Common myeloid progenitor, CD34-positive (primary cell): ENCODE data around the gene MAP2K3.

ENCODE experiments used
- CTCF ChIA-PET: fragments of 350-600 bp; sonication (Branson Sonifier 250); formaldehyde crosslinking; loops from one replicate; lab custom pipeline; 2021; ENCODE audit warnings: antibody characterized with exemption; lab: Charles Lee
- POLR2A ChIA-PET: fragments of 350-600 bp; sonication (Branson Sonifier 250); formaldehyde crosslinking; loops from one replicate; lab custom pipeline; 2021; ENCODE audit warnings: antibody characterized with exemption; lab: Charles Lee
- DNase-seq, 3 donors: peaks; one replicate each; pipeline versions ENCODE4 v3.0.0 to v3.0.0-alpha.2; 2013
- H3K27ac ChIP-seq, 2 experiments: 1 replicate in 1 of 2; 2 replicates in 1 of 2; pipeline ENCODE4 v1.7.0; 2013; ENCODE audit warnings: inconsistent platforms in 2 of 2, low read length in 2 of 2, mild to moderate bottlenecking in 2 of 2, low read depth in 1 of 2, moderate library complexity in 1 of 2; ENCODE audit not compliant: severe bottlenecking in 2 of 2, insufficient read depth in 1 of 2, poor library complexity in 1 of 2
- H3K27me3 ChIP-seq, 5 experiments: replicated peaks in 2 of 5; 1 replicate in 3 of 5; 2 replicates in 2 of 5; pipeline versions ENCODE4 v1.6.1 to v1.7.0; 2013; ENCODE audit warnings: low read length in 4 of 5, mild to moderate bottlenecking in 2 of 5, moderate library complexity in 2 of 5, inconsistent platforms in 1 of 5; ENCODE audit not compliant: insufficient read depth in 5 of 5, control insufficient read depth in 4 of 5
- H3K36me3 ChIP-seq, 4 experiments: 1 replicate in 2 of 4; 2 replicates in 2 of 4; pipeline versions ENCODE4 v1.6.1 to v1.7.0; 2013; ENCODE audit warnings: low read length in 3 of 4, control low read depth in 1 of 4, mild to moderate bottlenecking in 1 of 4; ENCODE audit not compliant: control insufficient read depth in 4 of 4, insufficient read depth in 4 of 4
- H3K4me1 ChIP-seq, 4 experiments: 1 replicate in 3 of 4; 2 replicates in 1 of 4; pipeline versions ENCODE4 v1.6.1 to v1.7.1; 2013; ENCODE audit warnings: low read length in 3 of 4, mild to moderate bottlenecking in 3 of 4, control low read depth in 1 of 4, inconsistent platforms in 1 of 4, moderate library complexity in 1 of 4; ENCODE audit not compliant: control insufficient read depth in 4 of 4, insufficient read depth in 4 of 4; ENCODE audit errors: control extremely low read depth in 1 of 4
- H3K4me3 ChIP-seq, 7 experiments: 1 replicate in 4 of 7; 2 replicates in 3 of 7; pipeline versions ENCODE4 v1.5.1 to v1.7.0; 2013; ENCODE audit warnings: mild to moderate bottlenecking in 7 of 7, low read length in 6 of 7, moderate library complexity in 6 of 7, inconsistent platforms in 2 of 7, low read depth in 2 of 7, control low read depth in 1 of 7; ENCODE audit not compliant: insufficient read depth in 4 of 7, control insufficient read depth in 1 of 7; ENCODE audit errors: extremely low read depth in 1 of 7
- H3K9me3 ChIP-seq, 5 experiments: 1 replicate in 4 of 5; 2 replicates in 1 of 5; pipeline versions ENCODE4 v1.6.1 to v1.7.1; 2013; ENCODE audit warnings: low read length in 4 of 5, mild to moderate bottlenecking in 2 of 5, inconsistent platforms in 1 of 5, low read depth in 1 of 5, moderate library complexity in 1 of 5; ENCODE audit not compliant: control insufficient read depth in 4 of 5, insufficient read depth in 2 of 5; ENCODE audit errors: control extremely low read depth in 1 of 5
- WGBS: methylation state at CpG from one replicate; pipeline ENCODE4 v1.1.5; 2013; ENCODE audit not compliant: insufficient coverage; 5-methylcytosine and 5-hydroxymethylcytosine counted together

The MAP2K3 gene

GRCh38 chr17:21293831-21294210 lies 9.3 kb downstream of the MAP2K3 start:
- ChIA-PET POLR2A (no interaction called here), CTCF (no interaction called here)
- H3K27me3 ChIP-seq: no peaks in the 10 kb centered on the region
- no peak for DNase-seq
- WGBS: 55% methylated on average over 10 of the region's 10 CpGs
- H3K4me3 ChIP-seq: no peak overlapping the region
- peaks cover 0 to 2% (median 0%) of the 10 kb centered on the region in 5 experiments for H3K9me3 ChIP-seq
- peaks cover 0 to 43% (median 32%) of the 10 kb centered on the region in 4 experiments for H3K4me1 ChIP-seq
- peaks cover 2 to 28% (median 16%) of the 10 kb centered on the region in 4 experiments for H3K36me3 ChIP-seq
- H3K27ac ChIP-seq: no peak overlapping the region

GRCh38 chr17:21294321-21295035 lies 10.0 kb downstream of the MAP2K3 start:
- 68% methylated on average over 12 of the region's 12 CpGs for WGBS
- H3K4me3 ChIP-seq: no peak overlapping the region
- peaks cover 2 to 35% (median 19%) of the 10 kb centered on the region in 4 experiments for H3K36me3 ChIP-seq
- CTCF ChIA-PET: interaction anchor here (2.5 kb wide), 1 partner anchor 14 kb away, joined by 13 read pairs; no protein-coding TSS in a partner anchor
- peak overlapping the region; percentile 26 to 60 for H3K27ac ChIP-seq
- no peaks in the 10 kb centered on the region for H3K27me3 ChIP-seq
- POLR2A ChIA-PET: no interaction called here
- H3K9me3 ChIP-seq: peaks cover 0 to 2% (median 0%) of the 10 kb centered on the region in 5 experiments
- peak in 2 of 3 donors; percentile 46 to 64 for DNase-seq
- peaks cover 0 to 36% (median 26%) of the 10 kb centered on the region in 4 experiments for H3K4me1 ChIP-seq

DNA sequence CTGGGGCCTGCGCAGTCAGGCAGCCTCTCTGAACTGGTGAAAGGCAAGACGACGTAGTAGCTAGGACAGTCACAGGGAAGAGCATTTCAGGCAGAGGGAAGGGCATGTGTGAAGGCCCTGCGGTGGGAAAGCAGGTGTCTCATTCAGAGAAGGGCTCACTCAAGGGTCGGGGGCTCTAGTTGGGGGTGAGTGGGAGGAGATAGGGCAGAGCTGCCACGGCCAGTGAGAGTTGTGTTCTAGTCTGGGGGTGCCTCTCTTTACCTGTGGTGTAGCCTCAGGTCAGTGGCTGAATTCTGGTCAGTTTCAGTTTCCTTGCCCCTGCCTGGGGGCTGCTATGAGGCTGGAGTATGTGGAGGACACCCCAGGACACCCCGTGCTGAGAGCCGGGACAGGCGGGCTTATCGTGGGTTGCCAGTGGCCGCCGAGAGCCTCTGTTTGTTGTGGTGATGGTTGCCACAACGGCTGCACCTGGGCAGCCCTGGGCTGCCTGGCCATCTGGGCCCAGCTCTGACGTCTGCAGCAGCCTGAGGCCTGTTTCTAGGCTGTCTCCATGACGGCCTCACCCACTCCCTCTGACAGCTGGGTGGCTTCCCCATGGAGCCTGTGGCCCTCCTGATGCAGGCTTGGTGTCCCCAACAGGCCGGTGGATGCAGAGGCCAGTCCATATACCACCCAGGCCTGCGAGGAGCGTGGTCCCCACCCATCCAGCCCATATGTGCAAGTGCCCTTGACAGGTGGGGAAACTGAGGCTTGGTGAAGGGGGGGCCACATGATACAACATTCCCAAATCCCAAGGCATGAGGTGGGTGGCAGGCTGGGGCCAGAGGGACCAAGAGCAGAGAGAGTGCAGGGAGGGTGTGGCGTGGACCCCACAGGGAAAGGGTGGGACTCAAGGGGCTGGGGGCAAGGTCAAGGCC lies 10.8 kb downstream of the MAP2K3 start:
- peaks cover 2 to 41% (median 23%) of the 10 kb centered on the region in 4 experiments for H3K36me3 ChIP-seq
- CTCF ChIA-PET: interaction anchor here (0.9 to 2.5 kb wide), 3 partner anchors 8 to 18 kb away, joined by 3 to 13 read pairs (median 11); no protein-coding TSS in a partner anchor
- peaks cover 0 to 2% (median 0%) of the 10 kb centered on the region in 5 experiments for H3K9me3 ChIP-seq
- POLR2A ChIA-PET: no interaction called here
- WGBS: 83% methylated on average over 19 of the region's 19 CpGs
- H3K27me3 ChIP-seq: no peaks in the 10 kb centered on the region
- peak; percentile 46 to 87 (median 84) for DNase-seq
- H3K27ac ChIP-seq: peak overlapping the region; percentile 26 to 60
- peaks cover 0 to 30% (median 19%) of the 10 kb centered on the region in 4 experiments for H3K4me1 ChIP-seq
- no peak overlapping the region for H3K4me3 ChIP-seq

DNA sequence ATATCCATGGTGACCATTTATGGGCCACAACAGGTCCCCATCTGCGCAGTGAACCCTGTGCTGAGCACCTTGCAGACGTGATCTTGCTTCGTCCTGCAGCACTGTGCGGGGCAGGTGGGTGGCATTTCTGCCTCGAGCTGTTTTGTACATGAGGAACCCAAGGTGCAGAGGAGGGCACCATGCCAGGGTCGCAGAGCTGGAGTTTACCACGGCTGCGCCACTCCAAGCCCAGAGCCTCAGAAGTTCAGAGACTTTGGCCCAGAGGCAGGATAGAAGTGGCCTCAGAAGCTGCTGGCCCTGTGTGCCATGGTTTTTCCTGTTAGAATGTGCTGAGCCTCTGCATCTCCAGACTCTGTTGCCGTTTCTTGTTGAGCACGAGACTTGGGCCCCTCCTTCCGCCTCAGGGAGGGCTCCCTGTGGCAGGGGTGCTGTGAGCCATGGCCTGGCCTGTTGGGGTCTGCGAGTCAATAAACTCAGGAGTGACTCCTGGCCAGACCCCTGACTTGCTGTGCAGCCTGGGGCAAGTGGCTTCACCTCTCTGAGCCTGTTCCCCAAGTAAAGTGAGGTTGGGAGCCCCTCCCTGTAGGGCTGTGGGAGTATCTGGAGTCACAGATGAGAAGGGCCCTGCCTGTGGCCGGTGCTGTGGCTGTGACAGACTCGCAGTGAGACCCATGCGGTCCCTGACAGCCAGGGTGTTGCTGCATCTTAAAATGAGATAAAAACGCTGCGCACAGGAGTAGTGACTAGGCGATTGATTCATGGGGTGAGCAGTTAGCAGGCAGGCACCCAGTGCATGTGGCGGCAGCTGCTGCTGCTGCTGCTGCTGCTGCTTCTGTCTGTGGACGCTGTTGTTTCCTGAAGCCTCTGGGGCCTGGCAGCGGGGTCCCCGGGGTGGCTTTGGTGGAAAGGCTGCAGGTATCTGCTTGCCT lies 11.8 kb downstream of the MAP2K3 start:
- H3K4me1 ChIP-seq: peaks cover 0 to 30% (median 19%) of the 10 kb centered on the region in 4 experiments
- H3K36me3 ChIP-seq: peaks cover 5 to 50% (median 30%) of the 10 kb centered on the region in 4 experiments
- ChIA-PET CTCF (interaction anchor here (0.9 to 2.5 kb wide), 3 partner anchors 9 to 19 kb away, joined by 3 to 13 read pairs (median 11); no protein-coding TSS in a partner anchor), POLR2A (no interaction called here)
- peak overlapping the region in 1 of 2 experiments; percentile 60 for H3K27ac ChIP-seq
- no peak overlapping the region for H3K4me3 ChIP-seq
- WGBS: 65% methylated on average over 22 of the region's 22 CpGs
- no peaks in the 10 kb centered on the region for H3K27me3 ChIP-seq
- peaks cover 0 to 2% (median 0%) of the 10 kb centered on the region in 5 experiments for H3K9me3 ChIP-seq
- peak; percentile 36 to 83 (median 64) for DNase-seq

GRCh38 chr17:21297026-21297520 lies 12.6 kb downstream of the MAP2K3 start:
- ChIA-PET POLR2A (no interaction called here), CTCF (interaction anchor here (1.1 to 2.4 kb wide), 2 partner anchors 9 to 23 kb away, joined by 3 to 11 read pairs; no protein-coding TSS in a partner anchor)
- Histone ChIP-seq H3K4me3 (no peak overlapping the region), H3K4me1 (peaks cover 0 to 30% (median 19%) of the 10 kb centered on the region in 4 experiments), H3K27me3 (no peaks in the 10 kb centered on the region), H3K9me3 (peaks cover 0 to 2% (median 0%) of the 10 kb centered on the region in 5 experiments), H3K36me3 (peaks cover 4 to 50% (median 34%) of the 10 kb centered on the region in 4 experiments), H3K27ac (no peak overlapping the region)
- DNase-seq: no peak
- 76% methylated on average over 10 of the region's 10 CpGs for WGBS

GRCh38 chr17:21297597-21297996 lies 13.1 kb downstream of the MAP2K3 start:
- Histone ChIP-seq H3K27me3 (no peaks in the 10 kb centered on the region), H3K27ac (no peak overlapping the region), H3K4me3 (no peak overlapping the region), H3K4me1 (peaks cover 0 to 30% (median 19%) of the 10 kb centered on the region in 4 experiments), H3K9me3 (peaks cover 0 to 2% (median 0%) of the 10 kb centered on the region in 5 experiments), H3K36me3 (peaks cover 4 to 55% (median 38%) of the 10 kb centered on the region in 4 experiments)
- 72% methylated on average over 10 of the region's 10 CpGs for WGBS
- no peak for DNase-seq
- ChIA-PET CTCF (interaction anchor here (1.1 to 2.4 kb wide), 2 partner anchors 10 to 22 kb away, joined by 3 to 11 read pairs; no protein-coding TSS in a partner anchor), POLR2A (no interaction called here)
